Measurements from ENCODE around the gene BCL2L14.

Gene BCL2L14

DNA sequence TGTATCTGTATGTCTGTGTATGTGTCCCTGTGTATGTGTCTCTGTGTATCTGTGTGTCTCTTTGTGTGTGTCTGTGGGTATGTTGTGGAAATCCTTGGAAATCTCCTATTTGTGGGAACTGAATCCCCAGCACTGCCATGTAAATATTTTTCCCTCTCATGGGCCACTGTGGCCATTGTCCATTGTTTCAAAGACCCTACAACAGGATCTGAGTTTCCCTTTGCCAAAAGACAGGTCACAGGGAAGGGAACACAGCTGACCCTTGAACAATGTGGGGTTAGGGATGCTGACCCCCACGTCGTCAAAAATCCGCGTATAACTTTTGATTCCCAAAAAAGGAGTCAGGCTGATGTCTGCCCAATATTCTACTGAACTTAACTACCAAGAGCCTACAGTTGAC is 22.5 kb upstream of the BCL2L14 start:
- H3K9me2 ChIP-seq (replicated peaks; ENCODE audit: control insufficient read depth, low read length) = no peaks in the 10 kb centered on the region
- TF ChIP-seq EZH2phosphoT487 (IDR thresholded peaks at IDR 0.05; ENCODE audit: borderline replicate concordance, low read length) = no peak
- TF ChIP-seq, protein P1, sequence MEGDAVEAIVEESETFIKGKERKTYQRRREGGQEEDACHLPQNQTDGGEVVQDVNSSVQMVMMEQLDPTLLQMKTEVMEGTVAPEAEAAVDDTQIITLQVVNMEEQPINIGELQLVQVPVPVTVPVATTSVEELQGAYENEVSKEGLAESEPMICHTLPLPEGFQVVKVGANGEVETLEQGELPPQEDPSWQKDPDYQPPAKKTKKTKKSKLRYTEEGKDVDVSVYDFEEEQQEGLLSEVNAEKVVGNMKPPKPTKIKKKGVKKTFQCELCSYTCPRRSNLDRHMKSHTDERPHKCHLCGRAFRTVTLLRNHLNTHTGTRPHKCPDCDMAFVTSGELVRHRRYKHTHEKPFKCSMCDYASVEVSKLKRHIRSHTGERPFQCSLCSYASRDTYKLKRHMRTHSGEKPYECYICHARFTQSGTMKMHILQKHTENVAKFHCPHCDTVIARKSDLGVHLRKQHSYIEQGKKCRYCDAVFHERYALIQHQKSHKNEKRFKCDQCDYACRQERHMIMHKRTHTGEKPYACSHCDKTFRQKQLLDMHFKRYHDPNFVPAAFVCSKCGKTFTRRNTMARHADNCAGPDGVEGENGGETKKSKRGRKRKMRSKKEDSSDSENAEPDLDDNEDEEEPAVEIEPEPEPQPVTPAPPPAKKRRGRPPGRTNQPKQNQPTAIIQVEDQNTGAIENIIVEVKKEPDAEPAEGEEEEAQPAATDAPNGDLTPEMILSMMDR (IDR thresholded peaks at IDR 0.05; ENCODE audit: low read depth, low read length, poor library complexity, severe bottlenecking) = no peak
- no peaks in the 10 kb centered on the region for H4K20me1 ChIP-seq (ENCODE audit: control insufficient read depth, insufficient read depth, low read depth, low read length)
- no peaks in the 10 kb centered on the region for H3K79me2 ChIP-seq (ENCODE audit: control insufficient read depth, low read length)
- peaks cover 7% of the 10 kb centered on the region for H3K27me3 ChIP-seq (ENCODE audit: control insufficient read depth, low read length)
- no peak overlapping the region for H3K4me3 ChIP-seq (ENCODE audit: low read length)
- H3K36me3 ChIP-seq (ENCODE audit: control insufficient read depth, low read length) = no peaks in the 10 kb centered on the region
- no peaks in the 10 kb centered on the region for H3F3A ChIP-seq (ENCODE audit: control insufficient read depth, insufficient read depth)
- H3K4me2 ChIP-seq (ENCODE audit: low read length) = no peak overlapping the region
- peaks cover 8% of the 10 kb centered on the region for H3K4me1 ChIP-seq (ENCODE audit: control insufficient read depth, low read length)
- H3K27ac ChIP-seq (ENCODE audit: low read depth, low read length) = no peak overlapping the region
- H3K9me3 ChIP-seq (ENCODE audit: control insufficient read depth, insufficient read depth, low read length) = no peaks in the 10 kb centered on the region

DNA sequence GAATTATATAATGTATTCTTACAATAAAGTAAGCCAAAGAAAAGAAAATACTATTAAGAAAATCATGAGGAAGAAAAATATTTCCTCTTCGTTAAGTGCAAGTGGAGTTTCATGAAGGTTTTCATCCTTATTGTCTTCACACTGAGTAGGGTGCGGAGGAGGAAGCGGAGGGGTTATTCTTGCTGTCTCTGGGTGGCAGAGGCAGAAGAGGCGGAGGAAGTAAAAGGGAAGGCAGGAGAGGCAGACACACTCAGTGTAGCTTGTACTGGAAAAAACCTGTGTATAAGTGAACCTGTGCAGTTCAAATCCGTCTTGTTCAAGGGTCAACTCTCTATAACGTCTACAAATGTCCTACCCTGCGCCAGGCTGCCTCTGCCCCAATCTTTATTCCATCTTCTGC is 22.0 kb upstream of the BCL2L14 start:
- H3K79me2 ChIP-seq (ENCODE audit: control insufficient read depth, low read length) = no peaks in the 10 kb centered on the region

DNA sequence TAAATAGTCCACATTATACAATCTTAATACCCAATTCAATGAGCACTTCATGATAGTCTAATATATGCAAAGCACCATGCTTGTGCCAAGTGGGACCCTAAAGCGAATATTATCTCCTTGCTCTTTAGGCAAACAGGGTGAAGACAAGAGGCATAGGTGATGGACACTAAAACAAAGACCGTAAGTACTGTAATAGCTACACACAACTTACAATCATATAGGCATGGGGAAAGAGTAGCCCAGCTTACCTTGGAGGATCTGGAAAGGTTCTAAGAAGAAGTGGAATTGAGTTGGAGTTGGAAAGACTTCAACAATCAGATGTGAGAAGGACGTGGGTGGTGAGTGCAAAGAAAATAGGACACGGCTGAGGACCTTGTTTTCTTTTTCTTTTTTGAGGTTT is 19.1 kb upstream of the BCL2L14 start:
- H3K27ac ChIP-seq (ENCODE audit: low read depth, low read length) = no peak overlapping the region
- H3K4me1 ChIP-seq (ENCODE audit: control insufficient read depth, low read length) = peaks cover 8% of the 10 kb centered on the region
- H3K4me2 ChIP-seq (ENCODE audit: low read length) = no peak overlapping the region
- H3K27me3 ChIP-seq (ENCODE audit: control insufficient read depth, low read length) = no peaks in the 10 kb centered on the region
- no peaks in the 10 kb centered on the region for H3K79me2 ChIP-seq (ENCODE audit: control insufficient read depth, low read length)
- H3K36me3 ChIP-seq (ENCODE audit: control insufficient read depth, low read length) = no peaks in the 10 kb centered on the region
- TF ChIP-seq, protein P1 (IDR thresholded peaks at IDR 0.05; ENCODE audit: low read depth, low read length, poor library complexity, severe bottlenecking) = no peak
- TF ChIP-seq EZH2phosphoT487 (IDR thresholded peaks at IDR 0.05; ENCODE audit: borderline replicate concordance, low read length) = no peak
- no peaks in the 10 kb centered on the region for H4K20me1 ChIP-seq (ENCODE audit: control insufficient read depth, insufficient read depth, low read depth, low read length)
- no peaks in the 10 kb centered on the region for H3F3A ChIP-seq (ENCODE audit: control insufficient read depth, insufficient read depth)
- H3K9me2 ChIP-seq (replicated peaks; ENCODE audit: control insufficient read depth, low read length) = no peaks in the 10 kb centered on the region
- H3K9me3 ChIP-seq (ENCODE audit: control insufficient read depth, insufficient read depth, low read length) = no peaks in the 10 kb centered on the region
- H3K4me3 ChIP-seq (ENCODE audit: low read length) = no peak overlapping the region

More for the DNA sequence above, 22.0 kb upstream of the BCL2L14 start:
- H3K27ac ChIP-seq (ENCODE audit: low read depth, low read length) = no peak overlapping the region
- no peaks in the 10 kb centered on the region for H3K36me3 ChIP-seq (ENCODE audit: control insufficient read depth, low read length)
- H3K4me3 ChIP-seq (ENCODE audit: low read length) = no peak overlapping the region
- no peak overlapping the region for H3K4me2 ChIP-seq (ENCODE audit: low read length)
- no peaks in the 10 kb centered on the region for H3F3A ChIP-seq (ENCODE audit: control insufficient read depth, insufficient read depth)
- no peaks in the 10 kb centered on the region for H3K9me3 ChIP-seq (ENCODE audit: control insufficient read depth, insufficient read depth, low read length)
- peaks cover 8% of the 10 kb centered on the region for H3K4me1 ChIP-seq (ENCODE audit: control insufficient read depth, low read length)
- H4K20me1 ChIP-seq (ENCODE audit: control insufficient read depth, insufficient read depth, low read depth, low read length) = no peaks in the 10 kb centered on the region
- TF ChIP-seq EZH2phosphoT487 (IDR thresholded peaks at IDR 0.05; ENCODE audit: borderline replicate concordance, low read length) = no peak
- TF ChIP-seq, protein P1 (IDR thresholded peaks at IDR 0.05; ENCODE audit: low read depth, low read length, poor library complexity, severe bottlenecking) = no peak
- H3K27me3 ChIP-seq (ENCODE audit: control insufficient read depth, low read length) = peaks cover 7% of the 10 kb centered on the region
- H3K9me2 ChIP-seq (replicated peaks; ENCODE audit: control insufficient read depth, low read length) = no peaks in the 10 kb centered on the region

DNA sequence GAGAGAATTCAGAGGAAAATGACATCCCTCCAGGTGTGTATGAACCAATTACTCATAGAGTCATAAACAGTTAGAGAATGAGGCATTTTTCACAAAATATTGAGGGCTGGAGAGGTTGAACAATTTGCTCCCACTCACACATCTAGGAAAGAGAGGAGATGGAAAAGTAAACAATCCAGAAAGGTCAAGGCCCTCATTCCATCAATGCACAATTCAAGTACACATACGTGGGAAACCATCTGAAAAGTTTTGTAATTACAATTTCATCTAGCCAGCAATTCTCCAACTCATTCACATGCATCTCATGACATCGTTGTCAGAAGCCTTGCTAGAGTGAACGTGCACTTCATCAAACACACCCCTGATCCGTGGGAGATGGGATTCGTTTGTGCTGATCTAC is 15.7 kb upstream of the BCL2L14 start:
- TF ChIP-seq, protein P1 (IDR thresholded peaks at IDR 0.05; ENCODE audit: low read depth, low read length, poor library complexity, severe bottlenecking) = no peak
- TF ChIP-seq EZH2phosphoT487 (IDR thresholded peaks at IDR 0.05; ENCODE audit: borderline replicate concordance, low read length) = no peak
- H3K79me2 ChIP-seq (ENCODE audit: control insufficient read depth, low read length) = no peaks in the 10 kb centered on the region
- no peak overlapping the region for H3K27ac ChIP-seq (ENCODE audit: low read depth, low read length)
- H4K20me1 ChIP-seq (ENCODE audit: control insufficient read depth, insufficient read depth, low read depth, low read length) = no peaks in the 10 kb centered on the region
- H3K4me3 ChIP-seq (ENCODE audit: low read length) = no peak overlapping the region
- no peaks in the 10 kb centered on the region for H3K9me2 ChIP-seq (replicated peaks; ENCODE audit: control insufficient read depth, low read length)
- no peaks in the 10 kb centered on the region for H3K36me3 ChIP-seq (ENCODE audit: control insufficient read depth, low read length)
- no peaks in the 10 kb centered on the region for H3F3A ChIP-seq (ENCODE audit: control insufficient read depth, insufficient read depth)
- no peaks in the 10 kb centered on the region for H3K4me1 ChIP-seq (ENCODE audit: control insufficient read depth, low read length)
- no peaks in the 10 kb centered on the region for H3K9me3 ChIP-seq (ENCODE audit: control insufficient read depth, insufficient read depth, low read length)
- no peak overlapping the region for H3K4me2 ChIP-seq (ENCODE audit: low read length)
- H3K27me3 ChIP-seq (ENCODE audit: control insufficient read depth, low read length) = no peaks in the 10 kb centered on the region

All from DOHH2 (cell line).